WTC11 (cell line): ENCODE data around the gene BNIP1. TPM values are rescaled to one million over a fixed set of nuclear protein-coding genes. Genes with fewer than 3 reads are reported as not detected.

Experiments
- ATAC-seq: fragments of 200-7000 bp; cut with Tn5 transposase; 2 replicates; pipeline ENCODE4 v1.10.0; 2021; ENCODE audit warnings: mild to moderate bottlenecking, moderate library complexity
- CTCF ChIA-PET: fragments of 300-600 bp; sonication (Branson Sonifier 250); formaldehyde crosslinking; loops from one replicate; lab custom pipeline; 2021; ENCODE audit warnings: antibody characterized with exemption; lab: Charles Lee
- POLR2A ChIA-PET: fragments of 350-600 bp; sonication (Branson Sonifier 250); formaldehyde crosslinking; loops from one replicate; lab custom pipeline; 2021; ENCODE audit warnings: antibody characterized with exemption; lab: Charles Lee
- DNase-seq: peaks from one replicate; pipeline ENCODE4 v3.0.0; 2021; ENCODE audit warnings: low spot score
- H3K27ac Mint-ChIP-seq: 2 replicates; pipeline ENCODE4 v1.8.0; 2021; ENCODE audit warnings: mixed read lengths
- H3K27me3 Mint-ChIP-seq: 2 replicates; pipeline ENCODE4 v1.8.0; 2021; ENCODE audit warnings: low read depth, mild to moderate bottlenecking, moderate library complexity, mixed read lengths
- H3K36me3 Mint-ChIP-seq: 2 replicates; pipeline ENCODE4 v1.8.0; 2021; ENCODE audit warnings: mixed read lengths
- H3K4me1 Mint-ChIP-seq: 2 replicates; pipeline ENCODE4 v1.8.0; 2022; ENCODE audit warnings: mixed read lengths
- H3K4me3 Mint-ChIP-seq: 2 replicates; pipeline ENCODE4 v1.8.0; 2021; ENCODE audit warnings: mild to moderate bottlenecking, moderate library complexity, mixed read lengths
- H3K9me3 Mint-ChIP-seq: 2 replicates; pipeline ENCODE4 v1.8.0; 2021; ENCODE audit warnings: mixed read lengths
- AR ChIP-seq: fragments of 250-450 bp; sonication (Bioruptor Pico); IDR thresholded peaks from 2 replicates; pipeline ENCODE4 v1.9.0; 2021; ENCODE audit warnings: mild to moderate bottlenecking
- ATF6 ChIP-seq: sonication (generic); formaldehyde crosslinking; IDR thresholded peaks from 2 replicates; pipeline ENCODE4 v1.8.1; 2023; ENCODE audit warnings: mild to moderate bottlenecking, missing genetic modification reagents
- CBFB ChIP-seq: sonication (generic); formaldehyde crosslinking; IDR thresholded peaks from 2 replicates; pipeline ENCODE4 v1.8.1; 2022; ENCODE audit warnings: mild to moderate bottlenecking, low read depth, missing genetic modification reagents
- CDX4 ChIP-seq: fragments of 250-450 bp; sonication (Bioruptor Pico); IDR thresholded peaks from 2 replicates; pipeline ENCODE4 v1.9.0; 2021; ENCODE audit warnings: moderate library complexity, mild to moderate bottlenecking, inconsistent platforms, borderline replicate concordance
- ESRRA ChIP-seq: sonication (generic); formaldehyde crosslinking; IDR thresholded peaks from 2 replicates; pipeline ENCODE4 v1.8.1; 2022; ENCODE audit warnings: mild to moderate bottlenecking, missing genetic modification reagents, borderline replicate concordance
- FOXP1 ChIP-seq: sonication (generic); formaldehyde crosslinking; IDR thresholded peaks from 2 replicates; pipeline ENCODE4 v1.8.0; 2022; ENCODE audit warnings: missing genetic modification reagents, mild to moderate bottlenecking, moderate library complexity, borderline replicate concordance
- FOXP4 ChIP-seq: sonication (generic); formaldehyde crosslinking; IDR thresholded peaks from 2 replicates; pipeline ENCODE4 v1.8.0; 2022; ENCODE audit warnings: mild to moderate bottlenecking, missing genetic modification reagents
- GRHL2 ChIP-seq: fragments of 250-450 bp; sonication (Bioruptor Pico); IDR thresholded peaks from 2 replicates; pipeline ENCODE4 v1.8.0; 2022; ENCODE audit warnings: mild to moderate bottlenecking, moderate library complexity; ENCODE audit not compliant: insufficient replicate concordance, severe bottlenecking
- IRF1 ChIP-seq: sonication (generic); formaldehyde crosslinking; IDR thresholded peaks from 2 replicates; pipeline ENCODE4 v1.8.0; 2023; ENCODE audit warnings: missing genetic modification reagents
- IRF2 ChIP-seq: sonication (generic); formaldehyde crosslinking; IDR thresholded peaks from 2 replicates; pipeline ENCODE4 v1.8.0; 2022; ENCODE audit warnings: low read depth, missing genetic modification reagents, borderline replicate concordance
- MLX ChIP-seq: sonication (generic); formaldehyde crosslinking; IDR thresholded peaks from 2 replicates; pipeline ENCODE4 v1.8.1; 2023; ENCODE audit warnings: mild to moderate bottlenecking, missing genetic modification reagents, moderate library complexity
- MXD4 ChIP-seq: fragments of 250-450 bp; sonication (Bioruptor Pico); IDR thresholded peaks from 2 replicates; pipeline ENCODE4 v1.8.0; 2021; ENCODE audit warnings: mild to moderate bottlenecking, moderate library complexity, borderline replicate concordance
- NFE2L1 ChIP-seq: sonication (generic); formaldehyde crosslinking; IDR thresholded peaks from 2 replicates; pipeline ENCODE4 v1.8.1; 2023; ENCODE audit warnings: missing genetic modification reagents
- NR2C2 ChIP-seq: sonication (generic); formaldehyde crosslinking; IDR thresholded peaks from 2 replicates; pipeline ENCODE4 v1.8.0; 2022; ENCODE audit warnings: mild to moderate bottlenecking, missing genetic modification reagents
- SP1 ChIP-seq: sonication (generic); formaldehyde crosslinking; conservative IDR thresholded peaks from 2 replicates; pipeline ENCODE4 v1.8.1; 2022; ENCODE audit warnings: missing genetic modification reagents
- STAT6 ChIP-seq: sonication (generic); formaldehyde crosslinking; conservative IDR thresholded peaks from 2 replicates; pipeline ENCODE4 v1.8.1; 2023; ENCODE audit warnings: mild to moderate bottlenecking, low read depth, missing genetic modification reagents, moderate library complexity
- ZNF219 ChIP-seq: sonication (generic); formaldehyde crosslinking; IDR thresholded peaks from 2 replicates; pipeline ENCODE4 v1.8.0; 2023; ENCODE audit warnings: missing genetic modification reagents, mild to moderate bottlenecking, borderline replicate concordance
- ZNF232 ChIP-seq: sonication (generic); formaldehyde crosslinking; IDR thresholded peaks from 2 replicates; pipeline ENCODE4 v1.8.0; 2022; ENCODE audit warnings: mild to moderate bottlenecking, missing genetic modification reagents
- ZNF423 ChIP-seq: fragments of 250-450 bp; sonication (Bioruptor Pico); IDR thresholded peaks from 2 replicates; pipeline ENCODE4 v2.1.2; 2022; ENCODE audit warnings: mild to moderate bottlenecking, moderate library complexity
- ZNF671 ChIP-seq: fragments of 250-450 bp; sonication (Bioruptor Pico); IDR thresholded peaks from 2 replicates; pipeline ENCODE4 v1.8.0; 2021; ENCODE audit warnings: mild to moderate bottlenecking
- total RNA-seq: library from RNA; stranded (reverse); gene quantifications from 3 replicates; pipeline ENCODE4 v1.2.3, GENCODE V29; 2021

BNIP1 gene
- total RNA-seq, 1 experiment from 2014 or later: 15.4 TPM

GRCh38 chr5:173175523-173175922 lies 31.2 kb downstream of the BNIP1 start:
- Mint-ChIP-seq H3K4me3 (no peak overlapping the region), H3K4me1 (peaks cover 8% of the 10 kb centered on the region), H3K36me3 (0 out of 2 replicates have a peak, but pooled peaks cover 2% of the 10 kb centered on the region), H3K27me3 (0 out of 2 replicates have a peak, but pooled peaks cover 9% of the 10 kb centered on the region), H3K9me3 (peaks cover 8% of the 10 kb centered on the region), H3K27ac (0 out of 2 replicates have a peak overlapping the region, but pooled peaks have one; percentile 42)
- TF ChIP-seq ZNF232 (CRISPR knock-in tag) (no peak), CBFB (CRISPR knock-in tag) (no peak), ESRRA (CRISPR knock-in tag) (no peak), IRF2 (CRISPR knock-in tag) (no peak), CDX4 (no peak), NFE2L1 (CRISPR knock-in tag) (no peak), ATF6 (CRISPR knock-in tag) (no peak), AR (no peak), ZNF219 (CRISPR knock-in tag) (no peak), MXD4 (CRISPR knock-in tag) (no peak), FOXP1 (CRISPR knock-in tag) (no peak), NR2C2 (CRISPR knock-in tag) (no peak), FOXP4 (CRISPR knock-in tag) (no peak), ZNF671 (CRISPR knock-in tag) (no peak), ZNF423 (no peak)
- ATAC-seq: peak; percentile 51; the same call in 1 of the 2 replicates
- ChIA-PET CTCF (no interaction called here), POLR2A (no interaction called here)
- DNase-seq: no peak

- POLR2A ChIA-PET: no interaction called here
- Mint-ChIP-seq H3K27me3 (peaks cover 10% of the 10 kb centered on the region; the same call in 1 of the 2 replicates), H3K4me1 (peaks cover 8% of the 10 kb centered on the region)
Observed at GRCh38 chr5:173178369-173178910, 34.1 kb downstream of the BNIP1 start.

More at GRCh38 chr5:173178369-173178910, 34.1 kb downstream of the BNIP1 start:
- CTCF ChIA-PET: no interaction called here
- H3K4me3 Mint-ChIP-seq: no peak overlapping the region
- TF ChIP-seq MLX (CRISPR knock-in tag) (no peak), ESRRA (CRISPR knock-in tag) (no peak), IRF1 (CRISPR knock-in tag) (no peak), GRHL2 (CRISPR knock-in tag) (no peak), NR2C2 (CRISPR knock-in tag) (no peak), IRF2 (CRISPR knock-in tag) (no peak), STAT6 (CRISPR knock-in tag) (no peak), SP1 (CRISPR knock-in tag) (no peak)
- TF ChIP-seq, all 79 proteins: peak for 0
- H3K9me3 Mint-ChIP-seq: peaks cover 8% of the 10 kb centered on the region
- DNase-seq (no peak), ATAC-seq (no peak)
- H3K27ac Mint-ChIP-seq: no peak overlapping the region
- H3K36me3 Mint-ChIP-seq: no peaks in the 10 kb centered on the region
